PC-9 (cell line): ENCODE data around the gene USP27X. TPM values are rescaled to one million over a fixed set of nuclear protein-coding genes. Genes with fewer than 3 reads are reported as not detected.

Experiments
- BruUV-seq: library from RNA; stranded (reverse); fragments of 400-500 nt; replicated peaks from 2 replicates; lab custom pipeline; 2021; lab: Mats Ljungman, UMichigan
- CTCF ChIA-PET: fragments of 300-600 bp; sonication (Branson Sonifier 250); formaldehyde crosslinking; loops from one replicate; lab custom pipeline; 2022; ENCODE audit warnings: antibody characterized with exemption; lab: Charles Lee
- POLR2A ChIA-PET: fragments of 300-600 bp; sonication (Branson Sonifier 250); formaldehyde crosslinking; loops from one replicate; lab custom pipeline; 2022; ENCODE audit warnings: antibody characterized with exemption; ENCODE audit not compliant: unreplicated experiment; lab: Charles Lee
- DNase-seq, 2 experiments: peaks; one replicate each; pipeline versions ENCODE4 v3.0.0 to v3.0.0-alpha.2; 2015 to 2022; ENCODE audit warnings: mixed read lengths in 1 of 2
- H2AFZ ChIP-seq: fragments of 200-600 bp; sonication (generic); 2 replicates; pipeline ENCODE4 v1.8.1; 2017; ENCODE audit warnings: antibody characterized with exemption
- H3F3A ChIP-seq: fragments of 200-600 bp; sonication (generic); 2 replicates; pipeline ENCODE4 v1.8.1; 2017; ENCODE audit warnings: antibody characterized with exemption, mild to moderate bottlenecking, low read depth; ENCODE audit not compliant: insufficient read depth
- H3K27ac ChIP-seq: fragments of 200-600 bp; sonication (generic); 2 replicates; pipeline ENCODE4 v1.6.1; 2016; ENCODE audit warnings: mixed run types
- H3K27me3 ChIP-seq: fragments of 200-600 bp; sonication (generic); 2 replicates; pipeline ENCODE4 v1.6.1; 2016; ENCODE audit warnings: low read depth, mixed run types; ENCODE audit not compliant: insufficient read depth
- H3K36me3 ChIP-seq: fragments of 200-600 bp; sonication (generic); 2 replicates; pipeline ENCODE4 v1.6.1; 2016; ENCODE audit warnings: low read depth, mixed run types
- H3K4me1 ChIP-seq: fragments of 200-600 bp; sonication (generic); replicated peaks from 2 replicates; pipeline ENCODE4 v1.6.1; 2016; ENCODE audit warnings: mixed run types; ENCODE audit not compliant: insufficient read depth
- H3K4me2 ChIP-seq: fragments of 200-600 bp; sonication (generic); 2 replicates; pipeline ENCODE4 v1.6.1; 2017; ENCODE audit warnings: mixed run types
- H3K4me3 ChIP-seq: fragments of 200-600 bp; sonication (generic); 2 replicates; pipeline ENCODE4 v1.6.1; 2016; ENCODE audit warnings: mixed run types
- H3K79me2 ChIP-seq: fragments of 200-600 bp; sonication (generic); 2 replicates; pipeline ENCODE4 v1.6.1; 2017; ENCODE audit warnings: low read depth, mixed run types
- H3K9me2 ChIP-seq: fragments of 200-600 bp; sonication (generic); 2 replicates; pipeline ENCODE4 v1.8.1; 2017; ENCODE audit warnings: mild to moderate bottlenecking; ENCODE audit not compliant: insufficient read depth
- H3K9me3 ChIP-seq: fragments of 200-600 bp; sonication (generic); 2 replicates; pipeline ENCODE4 v1.8.1; 2016; ENCODE audit warnings: low read depth; ENCODE audit not compliant: insufficient read depth
- H4K20me1 ChIP-seq: fragments of 200-600 bp; sonication (generic); 2 replicates; pipeline ENCODE4 v1.8.1; 2017; ENCODE audit not compliant: insufficient read depth
- EZH2 ChIP-seq: fragments of 200-600 bp; sonication (generic); IDR thresholded peaks from 2 replicates; pipeline ENCODE4 v1.8.0; 2017; ENCODE audit warnings: antibody characterized with exemption, low read depth
- intact Hi-C: fragments of 100-400 bp; cut with micrococcal nuclease; formaldehyde crosslinking; loops from one replicate; pipeline ENCODE4 v1.10.0; 2022; ENCODE audit not compliant: unreplicated experiment
- total RNA-seq: library from RNA; stranded (reverse); gene quantifications from 2 replicates; pipeline ENCODE4 v1.2.3, GENCODE V29; 2021
- TF ChIP-seq, protein P1 (sequence below): fragments of 200-600 bp; sonication (generic); conservative IDR thresholded peaks from 2 replicates; pipeline ENCODE4 v1.6.1; 2017; ENCODE audit warnings: mixed run types, antibody characterized with exemption, mild to moderate bottlenecking, moderate library complexity

The USP27X gene
- total RNA-seq, 1 experiment from 2014 or later = 1.1 TPM

DNA sequence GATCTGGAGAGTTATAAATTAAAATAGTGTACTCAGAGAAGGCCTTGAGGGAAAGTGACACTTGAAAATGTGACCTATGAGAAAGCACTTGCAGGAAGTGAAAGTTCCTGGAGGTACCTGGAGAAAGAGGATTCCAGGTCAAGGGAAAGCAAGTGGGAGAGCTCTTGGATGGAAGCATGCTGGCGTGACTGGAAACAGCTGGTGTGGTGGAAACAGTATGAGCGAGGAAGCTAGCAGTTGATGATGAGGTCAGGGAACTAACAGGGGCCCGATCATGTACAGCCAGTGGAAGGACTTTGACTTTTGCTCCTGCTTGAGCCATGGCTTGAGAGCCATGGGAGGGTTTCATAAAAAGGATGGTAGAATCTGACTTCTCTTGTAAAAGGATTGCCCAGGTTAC, 33.6 kb downstream of the USP27X start:
- H3F3A ChIP-seq = no peaks in the 10 kb centered on the region
- no peaks in the 10 kb centered on the region for H3K27me3 ChIP-seq
- intact Hi-C loops = loop anchor here (10.0 kb wide), 1 partner anchor 172 kb away; no protein-coding TSS in a partner anchor
- no peaks in the 10 kb centered on the region for H4K20me1 ChIP-seq
- no peaks in the 10 kb centered on the region for H3K36me3 ChIP-seq
- no peak overlapping the region for H3K27ac ChIP-seq
- TF ChIP-seq, protein P1, sequence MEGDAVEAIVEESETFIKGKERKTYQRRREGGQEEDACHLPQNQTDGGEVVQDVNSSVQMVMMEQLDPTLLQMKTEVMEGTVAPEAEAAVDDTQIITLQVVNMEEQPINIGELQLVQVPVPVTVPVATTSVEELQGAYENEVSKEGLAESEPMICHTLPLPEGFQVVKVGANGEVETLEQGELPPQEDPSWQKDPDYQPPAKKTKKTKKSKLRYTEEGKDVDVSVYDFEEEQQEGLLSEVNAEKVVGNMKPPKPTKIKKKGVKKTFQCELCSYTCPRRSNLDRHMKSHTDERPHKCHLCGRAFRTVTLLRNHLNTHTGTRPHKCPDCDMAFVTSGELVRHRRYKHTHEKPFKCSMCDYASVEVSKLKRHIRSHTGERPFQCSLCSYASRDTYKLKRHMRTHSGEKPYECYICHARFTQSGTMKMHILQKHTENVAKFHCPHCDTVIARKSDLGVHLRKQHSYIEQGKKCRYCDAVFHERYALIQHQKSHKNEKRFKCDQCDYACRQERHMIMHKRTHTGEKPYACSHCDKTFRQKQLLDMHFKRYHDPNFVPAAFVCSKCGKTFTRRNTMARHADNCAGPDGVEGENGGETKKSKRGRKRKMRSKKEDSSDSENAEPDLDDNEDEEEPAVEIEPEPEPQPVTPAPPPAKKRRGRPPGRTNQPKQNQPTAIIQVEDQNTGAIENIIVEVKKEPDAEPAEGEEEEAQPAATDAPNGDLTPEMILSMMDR = no peak
- TF ChIP-seq EZH2 = no peak
- no peaks in the 10 kb centered on the region for H3K9me3 ChIP-seq
- no peaks in the 10 kb centered on the region for H3K9me2 ChIP-seq
- BruUV-seq = no TSS peak
- no peak for DNase-seq
- no peak overlapping the region for H2AFZ ChIP-seq
- POLR2A ChIA-PET = no interaction called here
- H3K4me1 ChIP-seq = no peaks in the 10 kb centered on the region
- no peaks in the 10 kb centered on the region for H3K79me2 ChIP-seq
- CTCF ChIA-PET = no interaction called here
- H3K4me2 ChIP-seq = no peak overlapping the region
- no peak overlapping the region for H3K4me3 ChIP-seq

DNA sequence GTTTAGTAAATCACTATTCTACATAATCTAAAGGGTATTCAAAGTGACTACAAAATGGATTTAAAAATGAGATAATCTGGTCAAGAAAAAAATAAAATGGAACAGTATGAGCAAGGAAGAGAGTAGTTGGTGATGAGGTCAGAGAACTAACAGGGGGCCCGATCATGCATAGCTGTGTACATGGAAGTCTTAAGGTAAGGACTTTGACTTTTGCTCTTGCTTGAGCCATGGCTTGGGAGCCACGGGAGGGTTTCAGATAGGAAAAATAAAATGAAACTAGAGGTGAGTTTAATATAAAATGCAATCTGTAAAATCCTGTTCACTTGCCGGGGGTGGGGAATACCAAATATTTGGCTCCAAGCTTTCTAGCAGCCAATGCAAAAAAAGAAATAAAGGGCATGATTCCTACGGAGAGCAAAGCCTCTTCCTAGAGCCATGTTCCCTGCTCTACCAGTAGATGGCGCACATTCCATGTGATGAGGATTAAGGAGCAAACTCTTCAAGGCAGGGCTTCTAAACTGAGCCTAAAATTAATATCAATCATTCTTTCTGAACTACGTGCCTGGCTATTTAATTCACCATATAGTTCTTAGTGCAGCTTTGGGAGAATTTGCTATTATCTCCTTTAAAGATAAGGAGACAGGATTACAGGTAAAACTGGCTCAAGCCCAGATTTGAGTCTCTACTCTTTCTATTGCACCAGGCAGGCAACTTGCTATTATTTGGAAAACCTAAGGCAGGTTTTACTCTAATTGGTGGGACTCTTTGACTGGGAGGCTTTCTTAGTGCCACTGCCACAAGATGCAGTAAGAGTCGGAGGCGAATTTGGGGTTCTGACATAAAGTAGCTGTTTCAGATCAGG, 36.3 kb downstream of the USP27X start:
- Histone ChIP-seq H3K4me1 (no peaks in the 10 kb centered on the region), H3K27me3 (no peaks in the 10 kb centered on the region), H3K36me3 (no peaks in the 10 kb centered on the region), H2AFZ (no peak overlapping the region), H3K4me2 (no peak overlapping the region), H3F3A (no peaks in the 10 kb centered on the region), H3K9me3 (no peaks in the 10 kb centered on the region), H3K9me2 (no peaks in the 10 kb centered on the region), H4K20me1 (no peaks in the 10 kb centered on the region), H3K79me2 (no peaks in the 10 kb centered on the region), H3K4me3 (no peak overlapping the region), H3K27ac (no peak overlapping the region)
- POLR2A ChIA-PET = no interaction called here
- BruUV-seq = no TSS peak
- CTCF ChIA-PET = no interaction called here
- intact Hi-C loops = loop anchor here (5.0 to 10.0 kb wide), 3 partner anchors 169 to 667 kb away; partner anchors contain the start of genes AKAP4 and CCNB3
- DNase-seq = no peak
- TF ChIP-seq, protein P1 = peak; percentile 72
- TF ChIP-seq EZH2 = no peak

DNA sequence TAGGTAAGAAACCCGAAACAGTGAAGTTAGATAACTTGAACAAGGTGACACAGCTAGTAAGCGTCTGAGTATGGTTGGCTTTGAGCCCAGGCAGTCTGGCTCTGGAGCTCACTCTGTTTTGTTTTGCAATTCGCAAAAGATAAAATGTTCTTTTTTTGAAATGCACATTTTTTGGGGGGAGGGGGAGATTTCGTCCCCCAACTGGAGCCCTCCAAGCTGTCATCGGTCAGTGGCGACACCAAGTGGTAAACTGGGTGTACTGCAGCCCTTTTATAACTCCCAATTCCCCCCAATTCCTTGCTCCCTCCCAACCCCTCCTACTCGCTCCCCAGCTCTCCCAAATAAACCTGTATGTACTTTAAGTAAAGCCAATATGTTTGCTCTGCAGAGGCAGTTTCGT, 40.3 kb downstream of the USP27X start:
- no TSS peak for BruUV-seq
- no peak overlapping the region for H3K4me3 ChIP-seq
- no peak overlapping the region for H2AFZ ChIP-seq
- no peaks in the 10 kb centered on the region for H3K9me3 ChIP-seq
- ChIA-PET POLR2A (interaction anchor here (0.6 kb wide), 1 partner anchor 67 kb away, joined by 6 read pairs; no protein-coding TSS in a partner anchor), CTCF (no interaction called here)
- TF ChIP-seq EZH2 = no peak
- TF ChIP-seq, protein P1 = peak; percentile 74
- H3K36me3 ChIP-seq = no peaks in the 10 kb centered on the region
- H3F3A ChIP-seq = no peaks in the 10 kb centered on the region
- intact Hi-C loops = loop anchor here (5.0 to 10.0 kb wide), 3 partner anchors 165 to 663 kb away; partner anchors contain the start of genes AKAP4 and CCNB3
- H4K20me1 ChIP-seq = no peaks in the 10 kb centered on the region
- DNase-seq = no peak
- no peaks in the 10 kb centered on the region for H3K79me2 ChIP-seq
- no peak overlapping the region for H3K4me2 ChIP-seq
- H3K4me1 ChIP-seq = no peaks in the 10 kb centered on the region
- H3K27me3 ChIP-seq = no peaks in the 10 kb centered on the region
- H3K9me2 ChIP-seq = no peaks in the 10 kb centered on the region
- no peak overlapping the region for H3K27ac ChIP-seq
